ENCODE results near the gene MDN1. TPM values are rescaled to one million over a fixed set of nuclear protein-coding genes. Genes with fewer than 3 reads are reported as not detected.

MDN1 gene
- total RNA-seq, 2 experiments from 2014 or later = 48.6 to 62.3 TPM

DNA sequence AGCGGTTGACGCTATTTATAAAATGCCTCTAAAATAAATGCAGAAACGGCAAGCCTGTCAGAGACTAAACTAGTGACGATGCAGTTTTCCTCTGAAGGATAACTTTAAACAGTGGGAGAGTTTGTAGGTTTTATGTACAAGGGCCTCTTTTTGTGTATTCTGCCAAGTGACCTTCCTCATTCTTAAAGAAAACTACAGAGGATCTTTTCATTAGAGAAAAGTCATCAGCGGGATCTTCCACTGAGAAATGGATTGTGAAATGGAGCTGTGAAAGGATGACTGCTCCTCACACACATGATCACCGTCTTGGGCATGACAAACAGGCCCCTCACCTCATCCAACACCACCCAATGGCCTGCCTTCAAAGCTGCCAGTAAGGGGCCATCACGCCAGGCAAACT, 92.1 kb downstream of the MDN1 start:
- Histone ChIP-seq H3K36me3 (ENCODE audit: insufficient read depth, low read length) (peaks cover 100% of the 10 kb centered on the region), H3K4me2 (ENCODE audit: low read length) (no peak overlapping the region), H3K9me3 (ENCODE audit: low read length) (no peaks in the 10 kb centered on the region), H3K79me2 (ENCODE audit: insufficient read depth, low read depth, low read length) (no peaks in the 10 kb centered on the region), H2AFZ (ENCODE audit: low read length) (no peak overlapping the region), H3K9me2 (ENCODE audit: insufficient read depth, low read length) (no peaks in the 10 kb centered on the region), H3K4me1 (ENCODE audit: insufficient read depth, low read length, poor library complexity, severe bottlenecking) (no peaks in the 10 kb centered on the region), H4K20me1 (ENCODE audit: insufficient read depth, low read length) (no peaks in the 10 kb centered on the region), H3K4me3 (ENCODE audit: low read depth, low read length, poor library complexity, severe bottlenecking) (no peak overlapping the region), H3K27ac (ENCODE audit: low read depth, low read length, poor library complexity, severe bottlenecking) (no peak overlapping the region)
- CTCF ChIA-PET (ENCODE audit: unreplicated experiment) = interaction anchor here (0.7 kb wide), 1 partner anchor 607 kb away, joined by 3 read pairs; no protein-coding TSS in a partner anchor
- intact Hi-C loops (cut with micrococcal nuclease; ENCODE audit: unreplicated experiment) = no loop called here
- no peak for DNase-seq (ENCODE audit: low spot score)
- POLR2A ChIA-PET = interaction anchor here (1.5 kb wide), 1 partner anchor 10 kb away, joined by 3 read pairs; no protein-coding TSS in a partner anchor
- no TSS peak for BruUV-seq (replicated peaks)
- TF ChIP-seq EZH2phosphoT487 (IDR thresholded peaks at IDR 0.05; ENCODE audit: borderline replicate concordance, low read depth, low read length) = no peak
- TF ChIP-seq, protein P1, sequence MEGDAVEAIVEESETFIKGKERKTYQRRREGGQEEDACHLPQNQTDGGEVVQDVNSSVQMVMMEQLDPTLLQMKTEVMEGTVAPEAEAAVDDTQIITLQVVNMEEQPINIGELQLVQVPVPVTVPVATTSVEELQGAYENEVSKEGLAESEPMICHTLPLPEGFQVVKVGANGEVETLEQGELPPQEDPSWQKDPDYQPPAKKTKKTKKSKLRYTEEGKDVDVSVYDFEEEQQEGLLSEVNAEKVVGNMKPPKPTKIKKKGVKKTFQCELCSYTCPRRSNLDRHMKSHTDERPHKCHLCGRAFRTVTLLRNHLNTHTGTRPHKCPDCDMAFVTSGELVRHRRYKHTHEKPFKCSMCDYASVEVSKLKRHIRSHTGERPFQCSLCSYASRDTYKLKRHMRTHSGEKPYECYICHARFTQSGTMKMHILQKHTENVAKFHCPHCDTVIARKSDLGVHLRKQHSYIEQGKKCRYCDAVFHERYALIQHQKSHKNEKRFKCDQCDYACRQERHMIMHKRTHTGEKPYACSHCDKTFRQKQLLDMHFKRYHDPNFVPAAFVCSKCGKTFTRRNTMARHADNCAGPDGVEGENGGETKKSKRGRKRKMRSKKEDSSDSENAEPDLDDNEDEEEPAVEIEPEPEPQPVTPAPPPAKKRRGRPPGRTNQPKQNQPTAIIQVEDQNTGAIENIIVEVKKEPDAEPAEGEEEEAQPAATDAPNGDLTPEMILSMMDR (conservative IDR thresholded peaks at IDR 0.05; ENCODE audit: low read length) = no peak

DNA sequence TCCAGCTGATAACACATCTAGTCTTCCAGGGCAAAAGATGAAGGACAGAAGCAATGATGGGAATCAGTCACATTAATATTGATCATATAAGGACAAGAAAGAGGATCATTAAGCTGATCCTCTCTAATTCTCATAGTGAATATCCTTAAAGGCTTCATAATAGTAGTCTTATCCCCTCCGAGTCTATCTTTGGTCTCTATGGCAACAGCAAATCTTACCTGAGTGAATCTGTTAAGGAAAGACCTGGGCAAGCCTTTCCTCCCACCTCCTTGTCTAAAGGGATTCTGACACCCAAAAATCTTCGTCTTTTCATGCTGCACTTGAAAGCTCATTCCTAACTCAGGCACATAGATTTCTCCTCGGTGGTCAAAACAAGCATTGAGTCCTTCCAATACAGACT, 94.6 kb downstream of the MDN1 start:
- ChIA-PET POLR2A (interaction anchor here (0.6 to 1.5 kb wide), 3 partner anchors 10 to 436 kb away, joined by 3 to 7 read pairs (median 3); no protein-coding TSS in a partner anchor), CTCF (ENCODE audit: unreplicated experiment) (no interaction called here)
- Histone ChIP-seq H2AFZ (ENCODE audit: low read length) (no peak overlapping the region), H3K9me3 (ENCODE audit: low read length) (no peaks in the 10 kb centered on the region), H4K20me1 (ENCODE audit: insufficient read depth, low read length) (no peaks in the 10 kb centered on the region), H3K79me2 (ENCODE audit: insufficient read depth, low read depth, low read length) (no peaks in the 10 kb centered on the region), H3K9me2 (ENCODE audit: insufficient read depth, low read length) (no peaks in the 10 kb centered on the region), H3K36me3 (ENCODE audit: insufficient read depth, low read length) (peaks cover 100% of the 10 kb centered on the region), H3K27ac (ENCODE audit: low read depth, low read length, poor library complexity, severe bottlenecking) (no peak overlapping the region), H3K4me2 (ENCODE audit: low read length) (no peak overlapping the region), H3K4me3 (ENCODE audit: low read depth, low read length, poor library complexity, severe bottlenecking) (no peak overlapping the region), H3K4me1 (ENCODE audit: insufficient read depth, low read length, poor library complexity, severe bottlenecking) (no peaks in the 10 kb centered on the region)
- intact Hi-C loops (cut with micrococcal nuclease; ENCODE audit: unreplicated experiment) = no loop called here
- TF ChIP-seq, protein P1 (conservative IDR thresholded peaks at IDR 0.05; ENCODE audit: low read length) = no peak
- TF ChIP-seq EZH2phosphoT487 (IDR thresholded peaks at IDR 0.05; ENCODE audit: borderline replicate concordance, low read depth, low read length) = no peak
- BruUV-seq (replicated peaks) = no TSS peak
- DNase-seq (ENCODE audit: low spot score) = no peak

DNA sequence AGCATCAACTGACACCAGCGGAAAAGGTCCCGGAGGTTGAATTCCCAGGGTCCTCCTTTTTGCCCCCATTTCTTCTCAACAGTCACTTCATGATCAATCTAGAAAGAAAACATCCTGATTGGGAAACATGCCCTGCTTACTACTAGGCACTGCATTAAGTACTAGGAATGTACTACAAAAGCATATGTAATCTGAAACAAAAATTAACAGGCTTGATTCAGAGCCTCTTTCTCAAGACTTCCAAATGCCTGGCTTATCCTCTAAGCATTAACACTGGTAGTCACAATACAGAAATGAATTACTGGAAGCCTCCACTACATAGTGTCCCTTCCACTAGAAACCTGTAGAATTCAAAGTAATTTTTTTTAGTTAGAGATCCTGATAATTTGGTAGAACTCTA, 96.5 kb downstream of the MDN1 start:
- CTCF ChIA-PET (ENCODE audit: unreplicated experiment) = no interaction called here
- Histone ChIP-seq H3K9me2 (ENCODE audit: insufficient read depth, low read length) (no peaks in the 10 kb centered on the region), H4K20me1 (ENCODE audit: insufficient read depth, low read length) (no peaks in the 10 kb centered on the region), H3K4me3 (ENCODE audit: low read depth, low read length, poor library complexity, severe bottlenecking) (no peak overlapping the region), H3K9me3 (ENCODE audit: low read length) (no peaks in the 10 kb centered on the region), H3K4me1 (ENCODE audit: insufficient read depth, low read length, poor library complexity, severe bottlenecking) (no peaks in the 10 kb centered on the region), H3K27ac (ENCODE audit: low read depth, low read length, poor library complexity, severe bottlenecking) (no peak overlapping the region), H2AFZ (ENCODE audit: low read length) (no peak overlapping the region), H3K36me3 (ENCODE audit: insufficient read depth, low read length) (peaks cover 99% of the 10 kb centered on the region), H3K4me2 (ENCODE audit: low read length) (no peak overlapping the region), H3K79me2 (ENCODE audit: insufficient read depth, low read depth, low read length) (no peaks in the 10 kb centered on the region)
- intact Hi-C loops (cut with micrococcal nuclease; ENCODE audit: unreplicated experiment) = no loop called here
- no peak for DNase-seq (ENCODE audit: low spot score)
- POLR2A ChIA-PET = no interaction called here
- no TSS peak for BruUV-seq (replicated peaks)
- TF ChIP-seq, protein P1 (conservative IDR thresholded peaks at IDR 0.05; ENCODE audit: low read length) = no peak
- no peak for TF ChIP-seq EZH2phosphoT487 (IDR thresholded peaks at IDR 0.05; ENCODE audit: borderline replicate concordance, low read depth, low read length)

Data from OCI-LY7 (cell line).